GM12878 (cell line): ENCODE results near the gene MPC1. TPM values are rescaled to one million over a fixed set of nuclear protein-coding genes. Genes with fewer than 3 reads are reported as not detected.
A peak's percentile ranks its signal among the peaks of the same experiment; 100 is the strongest.

Source experiments
- ASH2L ChIP-seq: fragments of 300-600, 200-600 bp; sonication (generic); IDR thresholded peaks from 2 replicates; pipeline ENCODE4 v1.6.1; 2017; ENCODE audit warnings: low read depth, mild to moderate bottlenecking, borderline replicate concordance
- BCL3 ChIP-seq: IDR thresholded peaks from 2 replicates; pipeline ENCODE4 v1.6.1; 2011; ENCODE audit warnings: borderline replicate concordance, low read depth, mild to moderate bottlenecking, moderate library complexity, low read length; ENCODE audit not compliant: insufficient read depth, poor library complexity, severe bottlenecking
- BHLHE40 ChIP-seq, 2 experiments: fragments of 450-650 bp in 1 of 2; IDR thresholded peaks; 2 replicates each; pipeline ENCODE4 v1.6.1; 2011 to 2017; ENCODE audit warnings: low read depth in 2 of 2, borderline replicate concordance in 1 of 2, improper control_type of control experiment in 1 of 2, low read length in 1 of 2, mild to moderate bottlenecking in 1 of 2
- CREM ChIP-seq: IDR thresholded peaks from 2 replicates; pipeline ENCODE4 v1.6.1; 2014; ENCODE audit warnings: antibody characterized with exemption, low read depth
- E2F8 ChIP-seq: fragments of 450-650 bp; IDR thresholded peaks from 2 replicates; pipeline ENCODE4 v1.6.1; 2018; ENCODE audit warnings: mild to moderate bottlenecking, low read depth, moderate library complexity; ENCODE audit not compliant: partially characterized antibody
- FOXM1 ChIP-seq: IDR thresholded peaks from 2 replicates; pipeline ENCODE4 v1.6.1; 2012; ENCODE audit warnings: low read depth, mild to moderate bottlenecking, inconsistent platforms, low read length, moderate library complexity
- MEF2B ChIP-seq: fragments of 450-650 bp; IDR thresholded peaks from 2 replicates; pipeline ENCODE4 v1.6.1; 2018; ENCODE audit warnings: mild to moderate bottlenecking, moderate library complexity; ENCODE audit not compliant: partially characterized antibody, poor library complexity, severe bottlenecking
- MYB ChIP-seq: fragments of 150-350 bp; IDR thresholded peaks from 2 replicates; pipeline ENCODE4 v1.6.1; 2014; ENCODE audit warnings: mild to moderate bottlenecking, low read depth, low read length, borderline replicate concordance
- SMAD5 ChIP-seq: IDR thresholded peaks from 2 replicates; pipeline ENCODE4 v1.6.1; 2016; ENCODE audit warnings: antibody characterized with exemption, low read depth
- SMC3 ChIP-seq: IDR thresholded peaks from 2 replicates; pipeline ENCODE4 v1.6.1; 2011; ENCODE audit warnings: low read length, improper control_type of control experiment, borderline replicate concordance
- ZBED1 ChIP-seq: IDR thresholded peaks from 2 replicates; pipeline ENCODE4 v1.6.1; 2016; ENCODE audit warnings: borderline replicate concordance
- ZNF207 ChIP-seq: fragments of 450-650 bp; IDR thresholded peaks from 2 replicates; pipeline ENCODE4 v1.6.1; 2014; ENCODE audit warnings: antibody characterized with exemption, mild to moderate bottlenecking, borderline replicate concordance
- ZNF217 ChIP-seq: fragments of 450-650 bp; IDR thresholded peaks from 2 replicates; pipeline ENCODE4 v1.6.1; 2017; ENCODE audit warnings: antibody characterized with exemption, mild to moderate bottlenecking
- ZNF274 ChIP-seq: IDR thresholded peaks from one replicate; pipeline ENCODE4 v1.8.0; 2011; ENCODE audit not compliant: insufficient read length, insufficient read depth
- ZNF384 ChIP-seq: IDR thresholded peaks from 2 replicates; pipeline ENCODE4 v1.6.1; 2012; ENCODE audit warnings: low read depth, mild to moderate bottlenecking, low read length, improper control_type of control experiment, borderline replicate concordance
- ZNF687 ChIP-seq: fragments of 450-650 bp; IDR thresholded peaks from 2 replicates; pipeline ENCODE4 v1.6.1; 2017; ENCODE audit warnings: mild to moderate bottlenecking, moderate library complexity
- polyA plus RNA-seq, 11 experiments: library from polyadenylated mRNA; depleted of rRNA in 4 of 11; unstranded in 6 of 11; stranded (reverse) in 5 of 11; fragments of >200 nt; fragmentation: Nextera tagmentation in 4 of 11; fragmentation: Illumina TruSeq in 1 of 11; extraction: Ambion mirVana in 4 of 11; extraction: Trizol in 1 of 11; gene quantifications; 1 replicate in 1 of 11; 2 replicates in 10 of 11; pipeline versions ENCODE4 v1.2.1 to v1.2.3, GENCODE V29; 2011 to 2016; ENCODE audit warnings: inconsistent platforms in 2 of 11, missing spikeins in 2 of 11, low read depth in 1 of 11
- total RNA-seq, 4 experiments: library from RNA; depleted of rRNA in 3 of 4; stranded (reverse); fragments of >200 nt in 3 of 4; fragmentation: Illumina TruSeq in 1 of 4; extraction: Trizol in 1 of 4; gene quantifications; 2 replicates each; pipeline versions ENCODE4 v1.2.1 to v1.2.3, GENCODE V29; 2013 to 2021

MPC1 gene
- total and polyA plus RNA-seq, 10 of the 15 experiments (the other 5 are each of a cell fraction or from before 2014, with no cell fraction given) = 53.2 to 177 (median 78.8) TPM

GRCh38 chr6:166342349-166343149, 40.2 kb downstream of the MPC1 start, which contains the start of gene SFT2D1 (continued):
- peak; percentile 21 for TF ChIP-seq E2F8
- no peak for TF ChIP-seq MYB
- TF ChIP-seq BCL3 = peak; percentile 13
- peak; percentile 60; the same call in 1 of the 2 replicates for TF ChIP-seq ZBED1
- TF ChIP-seq ZNF207 = 0 out of 2 replicates have a peak, but pooled peaks have one; percentile 29
- TF ChIP-seq SMC3 = no peak; the same call in 1 of the 2 replicates
- peak; percentile 68; the same call in 1 of the 2 replicates for TF ChIP-seq ZNF217
- TF ChIP-seq ASH2L = no peak
- peak; percentile 91 for TF ChIP-seq SMAD5
- TF ChIP-seq MEF2B = peak; percentile 56
- TF ChIP-seq ZNF687 = peak; percentile 76; the same call in 1 of the 2 replicates
- no peak for TF ChIP-seq ZNF384
- peak; percentile 90 for TF ChIP-seq CREM
- no peak for TF ChIP-seq FOXM1
- TF ChIP-seq BHLHE40 (IDR thresholded peaks at IDR 0.05; ENCODE audit: borderline replicate concordance in 1 of 2, low read depth in 2 of 2, low read length in 1 of 2) = peak in 1 of 2 experiments; percentile 62; a peak in 3 of 4 replicates
- TF ChIP-seq ZNF274 = no peak
